ENCODE measurements around the gene DTNBP1.

DNA sequence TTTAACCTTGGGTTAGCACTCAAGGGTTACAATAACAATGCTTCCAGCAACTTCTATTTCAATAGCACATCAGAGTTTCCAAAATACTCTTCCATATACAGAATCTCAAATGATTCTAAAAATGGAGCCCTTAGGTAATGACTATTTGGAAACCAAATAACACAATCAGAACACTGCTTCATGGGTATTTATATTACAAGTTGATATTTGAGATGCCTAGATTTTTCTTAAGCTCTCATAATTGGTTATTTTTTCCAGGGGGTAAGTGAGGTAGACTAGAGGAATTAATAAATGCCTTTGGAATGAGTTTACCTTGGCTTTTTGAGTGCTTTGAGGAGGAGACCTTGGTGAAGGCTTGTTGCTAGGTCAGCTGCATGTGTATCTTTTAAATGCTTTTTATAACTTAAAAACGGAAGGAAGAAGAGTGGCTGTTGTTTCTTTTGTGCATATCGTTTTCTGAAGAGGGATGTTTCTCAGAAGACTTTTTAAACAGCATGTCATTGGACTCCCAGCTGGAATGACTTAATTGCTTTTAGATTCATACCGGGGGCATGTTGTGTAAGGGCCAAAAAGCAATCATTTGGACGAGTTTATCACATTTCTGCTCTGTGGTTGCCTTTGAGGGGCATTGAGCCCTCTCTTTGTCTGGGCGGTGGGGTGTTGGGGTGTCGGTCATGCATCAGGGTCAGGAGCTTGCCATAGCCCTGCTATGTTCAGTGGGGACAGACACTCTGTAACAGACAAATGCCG, 186.0 kb downstream of the DTNBP1 start:
- TF ChIP-seq, protein P1, sequence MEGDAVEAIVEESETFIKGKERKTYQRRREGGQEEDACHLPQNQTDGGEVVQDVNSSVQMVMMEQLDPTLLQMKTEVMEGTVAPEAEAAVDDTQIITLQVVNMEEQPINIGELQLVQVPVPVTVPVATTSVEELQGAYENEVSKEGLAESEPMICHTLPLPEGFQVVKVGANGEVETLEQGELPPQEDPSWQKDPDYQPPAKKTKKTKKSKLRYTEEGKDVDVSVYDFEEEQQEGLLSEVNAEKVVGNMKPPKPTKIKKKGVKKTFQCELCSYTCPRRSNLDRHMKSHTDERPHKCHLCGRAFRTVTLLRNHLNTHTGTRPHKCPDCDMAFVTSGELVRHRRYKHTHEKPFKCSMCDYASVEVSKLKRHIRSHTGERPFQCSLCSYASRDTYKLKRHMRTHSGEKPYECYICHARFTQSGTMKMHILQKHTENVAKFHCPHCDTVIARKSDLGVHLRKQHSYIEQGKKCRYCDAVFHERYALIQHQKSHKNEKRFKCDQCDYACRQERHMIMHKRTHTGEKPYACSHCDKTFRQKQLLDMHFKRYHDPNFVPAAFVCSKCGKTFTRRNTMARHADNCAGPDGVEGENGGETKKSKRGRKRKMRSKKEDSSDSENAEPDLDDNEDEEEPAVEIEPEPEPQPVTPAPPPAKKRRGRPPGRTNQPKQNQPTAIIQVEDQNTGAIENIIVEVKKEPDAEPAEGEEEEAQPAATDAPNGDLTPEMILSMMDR (IDR thresholded peaks at IDR 0.05; ENCODE audit: extremely low read depth in 1 of 2, insufficient read depth in 1 of 2, low read depth in 1 of 2, low read length in 2 of 2): no peak
- TF ChIP-seq EZH2 (IDR thresholded peaks at IDR 0.05; ENCODE audit: borderline replicate concordance, low read depth, low read length, severe bottlenecking) (no peak), POLR2A (IDR thresholded peaks at IDR 0.05; ENCODE audit: low read depth, low read length) (no peak), POLR2AphosphoS5 (IDR thresholded peaks at IDR 0.05; ENCODE audit: insufficient read depth, low read depth, low read length) (no peak), FOS (IDR thresholded peaks at IDR 0.05; ENCODE audit: borderline replicate concordance, insufficient read depth, low read length) (no peak), JUN (IDR thresholded peaks at IDR 0.05; ENCODE audit: borderline replicate concordance, insufficient read depth, insufficient read length, low read depth) (no peak), GATA2 (IDR thresholded peaks at IDR 0.05; ENCODE audit: insufficient read depth, insufficient read length, low read depth, low read length) (no peak)
- TF ChIP-seq, protein P2, sequence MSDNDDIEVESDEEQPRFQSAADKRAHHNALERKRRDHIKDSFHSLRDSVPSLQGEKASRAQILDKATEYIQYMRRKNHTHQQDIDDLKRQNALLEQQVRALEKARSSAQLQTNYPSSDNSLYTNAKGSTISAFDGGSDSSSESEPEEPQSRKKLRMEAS (IDR thresholded peaks at IDR 0.05; ENCODE audit: insufficient read depth, insufficient read length): no peak
